IPS DF 19.7 (cell line): ENCODE data around the gene SLC35G6.
"Not testable (repeated sequence)": the region's sequence is repeated elsewhere in the genome, so short reads cannot be mapped to it uniquely, and the experiment has no call there.

Experiments used
- DNase-seq: peaks from one replicate; pipeline ENCODE4 v3.0.0-alpha.2; 2013; ENCODE audit warnings: low read depth, low spot score

The SLC35G6 gene

DNA sequence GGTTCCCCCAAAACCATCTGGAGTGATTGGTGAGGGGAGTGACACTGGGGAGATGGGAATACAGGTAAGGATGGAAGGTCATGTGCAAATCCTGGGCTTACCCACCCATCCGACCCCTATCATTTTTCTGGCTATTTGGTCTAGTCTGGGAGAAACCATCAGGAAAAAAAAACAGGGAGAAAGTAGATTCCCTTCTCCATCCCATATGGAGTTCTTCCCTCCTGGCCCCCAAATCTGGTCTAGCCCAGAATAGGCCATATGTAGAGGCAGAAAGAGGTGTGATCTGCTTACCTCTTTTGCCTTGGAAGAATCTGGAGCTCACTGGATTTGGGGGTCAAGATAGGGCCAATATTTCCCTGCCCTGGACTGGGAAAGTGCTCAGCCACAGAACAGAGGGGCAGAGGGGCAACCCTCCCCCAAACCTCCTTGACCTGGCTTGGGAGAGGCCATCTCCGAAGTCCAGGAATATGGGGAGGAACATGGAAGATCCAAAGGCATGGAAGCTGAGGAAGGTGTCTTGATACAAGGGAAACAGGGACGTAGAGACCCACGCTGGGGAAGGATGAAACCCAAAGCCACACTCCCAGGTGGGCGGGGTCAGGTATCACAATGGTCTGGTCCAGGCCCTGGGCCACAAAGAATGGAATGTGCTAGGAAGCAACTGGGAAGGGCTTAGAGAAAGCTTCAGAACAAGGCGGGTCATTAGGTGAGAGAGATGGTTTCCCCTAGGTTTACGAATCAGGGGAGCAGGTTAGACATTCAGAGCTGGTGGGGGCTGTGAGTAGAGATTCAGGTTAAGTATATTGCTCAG is 20.2 kb upstream of the SLC35G6 start:
- DNase-seq = no peak

DNA sequence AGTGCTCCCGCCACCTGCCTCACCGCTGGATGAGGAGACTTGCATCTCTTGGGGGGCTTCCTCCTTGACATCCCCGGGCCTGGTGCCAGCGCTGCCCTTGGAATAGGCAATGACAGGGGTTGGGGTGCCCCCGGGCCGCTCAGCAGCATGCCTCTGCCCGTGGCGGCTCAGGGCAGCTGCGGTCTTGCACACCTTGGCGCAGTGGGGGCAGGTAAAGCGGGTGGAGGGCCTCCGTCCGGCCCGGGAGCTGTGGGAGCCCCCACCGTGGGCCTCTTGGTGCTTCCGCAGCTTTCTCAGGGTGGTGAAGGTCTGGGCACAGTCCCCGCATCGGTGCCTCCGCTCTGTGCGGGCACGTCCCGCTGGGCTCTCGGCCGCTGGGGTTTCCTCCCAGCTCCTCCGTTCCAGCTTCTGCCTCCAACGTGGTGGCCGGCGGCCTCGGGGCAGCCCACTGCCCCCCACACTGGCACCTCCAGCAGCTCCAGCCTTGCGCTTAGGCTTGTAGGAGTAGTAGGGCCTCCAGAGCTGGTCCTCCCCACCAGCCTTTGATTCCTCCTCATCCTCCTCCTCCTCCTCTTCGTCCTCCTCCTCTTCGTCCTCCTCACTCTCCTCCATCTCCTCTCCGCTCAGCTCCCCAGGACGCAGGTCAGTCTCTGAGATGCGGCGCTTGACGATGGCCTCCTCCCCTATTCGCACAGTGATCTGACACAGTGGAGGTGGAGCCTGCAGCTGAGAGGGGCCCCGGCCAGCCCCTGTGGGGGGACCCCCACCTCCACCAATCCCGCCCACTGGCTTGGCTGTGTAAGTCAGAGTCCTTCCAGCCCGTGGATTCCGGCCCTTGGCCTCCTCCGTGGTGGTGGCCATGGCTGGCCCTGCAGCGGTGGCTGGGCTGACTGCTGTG is 18.5 kb upstream of the SLC35G6 start:
- no peak for DNase-seq

DNA sequence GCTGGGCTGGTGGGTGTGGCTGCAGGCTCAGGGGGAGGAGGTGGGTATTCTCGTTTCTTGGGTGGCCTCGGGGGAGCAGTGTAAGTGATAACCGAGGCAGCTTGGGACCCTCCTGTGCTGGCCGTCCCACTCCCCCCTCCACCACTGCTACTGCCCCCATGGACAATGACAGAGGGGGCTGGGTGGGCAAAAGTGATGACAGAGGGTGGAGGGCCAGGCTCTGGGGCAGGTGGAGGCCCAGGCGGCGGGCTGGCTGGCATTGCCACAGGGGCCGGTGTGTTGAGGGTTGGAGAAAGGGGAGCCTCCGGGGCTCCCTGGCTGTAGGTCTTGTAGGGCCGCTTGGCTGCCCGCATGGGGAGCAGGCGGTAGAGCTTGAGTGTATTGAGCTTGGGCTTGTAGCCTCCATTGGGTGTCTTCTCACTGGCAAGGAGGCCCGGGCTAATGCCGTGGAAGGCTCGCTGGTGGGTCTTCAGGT is 17.8 kb upstream of the SLC35G6 start:
- no peak for DNase-seq

DNA sequence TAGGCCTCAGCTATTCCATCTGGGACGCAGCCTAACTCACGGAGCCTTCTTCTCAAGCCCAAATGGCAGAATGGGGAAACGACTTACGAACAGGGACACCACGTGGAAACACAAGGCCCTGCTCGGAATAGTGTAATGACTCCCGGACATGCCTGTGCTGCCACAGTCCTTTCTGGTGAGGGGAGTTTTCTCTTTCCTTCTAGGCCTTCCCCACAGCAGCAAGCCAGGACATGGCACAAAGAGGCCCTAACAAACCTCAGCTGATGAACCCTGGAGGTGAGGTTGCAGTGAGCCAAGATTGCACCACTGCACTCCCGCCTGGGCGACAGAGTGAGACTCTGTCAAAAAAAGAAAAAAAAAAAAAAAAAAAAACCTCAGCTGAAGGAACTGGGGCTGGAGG is 17.2 kb upstream of the SLC35G6 start:
- DNase-seq = no peak

DNA sequence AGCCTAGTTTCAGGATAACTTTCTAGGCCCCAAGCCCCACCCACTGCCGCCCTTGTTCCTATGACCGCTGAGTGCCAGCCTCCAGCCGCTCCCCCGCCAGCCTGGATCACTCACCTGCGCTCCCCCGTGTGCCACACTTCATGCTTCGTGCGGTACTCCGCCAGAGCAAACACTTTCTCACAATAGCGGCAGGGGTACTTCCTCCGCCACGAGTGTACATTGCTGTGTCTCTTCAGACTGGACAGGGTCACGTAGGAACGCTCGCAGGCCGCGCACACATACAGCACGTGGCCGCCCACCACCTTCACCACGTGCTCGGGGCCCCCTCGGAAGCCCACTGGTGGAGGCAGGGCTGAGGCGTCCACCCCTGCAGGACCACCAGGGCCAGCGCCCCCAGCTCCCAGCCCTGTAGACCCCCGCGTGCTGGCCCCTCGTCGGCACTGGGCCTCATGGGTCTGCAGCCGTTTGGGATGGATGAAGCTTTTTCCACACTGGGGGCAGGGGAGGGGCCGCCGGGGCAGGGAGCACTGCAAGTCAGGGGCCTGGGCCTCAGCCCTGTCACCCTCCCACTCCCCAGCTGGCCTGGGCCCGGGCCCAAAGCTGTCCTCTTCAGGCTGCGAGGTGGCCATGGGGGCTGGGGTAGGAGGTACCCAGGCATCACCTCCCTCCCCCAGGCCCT is 15.5 kb upstream of the SLC35G6 start:
- no peak for DNase-seq

DNA sequence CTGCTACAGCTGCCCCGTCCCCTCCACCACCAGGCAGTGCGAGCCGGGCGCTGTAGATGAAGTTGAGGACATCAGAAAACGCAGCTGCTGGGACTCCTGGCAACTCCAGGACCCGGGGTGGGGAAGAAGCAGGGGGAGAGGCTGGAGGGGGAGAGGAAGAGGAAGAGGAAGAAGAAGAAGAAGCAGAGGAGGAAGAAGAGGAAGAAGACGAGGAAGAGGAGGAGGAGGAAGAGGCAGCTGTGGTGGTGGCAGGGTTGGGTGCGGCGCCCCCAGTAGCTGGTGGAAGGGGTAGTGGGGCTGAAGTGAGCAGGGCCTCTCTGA is 15.0 kb upstream of the SLC35G6 start:
- no peak for DNase-seq

DNA sequence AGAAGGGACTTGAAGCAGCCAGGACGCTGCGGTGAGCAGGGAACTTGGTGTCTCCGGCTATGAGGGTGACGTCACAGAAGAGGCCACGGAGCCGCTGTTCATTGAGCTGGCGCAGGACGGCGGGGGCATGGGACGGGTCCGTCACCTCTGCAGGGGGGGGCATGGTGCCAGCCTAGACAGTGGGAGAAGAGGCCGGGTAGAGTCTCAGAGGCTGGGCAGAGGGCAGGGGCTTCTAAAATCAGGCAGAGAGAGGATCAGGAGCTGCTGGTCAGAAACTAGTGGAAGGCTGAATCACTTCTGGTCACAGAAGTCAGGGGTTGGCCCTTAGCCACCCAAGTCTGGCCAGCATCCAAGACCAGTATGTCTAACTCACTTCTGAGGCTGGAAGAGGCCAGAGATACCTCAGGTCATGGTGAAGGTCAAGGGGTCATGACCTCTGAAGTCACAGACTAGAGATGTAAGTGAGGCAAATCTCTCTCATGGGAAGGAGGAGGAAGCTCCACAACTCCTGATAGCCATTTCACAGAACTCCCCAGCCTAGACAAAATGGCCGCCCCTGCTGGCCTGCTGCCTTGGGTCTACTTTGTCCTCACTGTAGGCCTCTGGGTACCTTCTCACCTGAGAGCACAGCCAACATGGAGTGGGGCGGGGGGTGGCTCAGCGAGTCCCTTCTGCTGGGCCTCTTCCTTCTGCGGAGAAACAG is 14.5 kb upstream of the SLC35G6 start:
- DNase-seq = no peak

DNA sequence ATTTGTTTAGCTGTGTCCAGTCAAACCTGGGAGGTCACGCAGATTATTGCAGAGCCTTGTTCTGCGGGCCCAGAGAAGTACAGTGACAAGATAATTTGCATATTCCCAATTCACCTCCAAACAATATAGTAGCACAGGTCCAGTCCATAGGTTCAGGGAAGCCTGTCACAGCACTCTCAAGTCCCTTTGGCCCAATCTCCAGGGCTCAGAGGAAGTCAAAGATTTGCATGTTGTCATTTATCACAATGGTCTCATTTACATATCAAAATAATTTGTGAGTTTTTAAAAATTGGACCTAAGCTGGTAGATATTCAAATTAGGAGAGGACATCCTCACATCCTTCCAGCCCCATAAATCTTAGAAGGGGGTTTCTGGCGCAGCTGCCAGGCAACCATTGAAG is 13.7 kb upstream of the SLC35G6 start:
- DNase-seq = no peak

DNA sequence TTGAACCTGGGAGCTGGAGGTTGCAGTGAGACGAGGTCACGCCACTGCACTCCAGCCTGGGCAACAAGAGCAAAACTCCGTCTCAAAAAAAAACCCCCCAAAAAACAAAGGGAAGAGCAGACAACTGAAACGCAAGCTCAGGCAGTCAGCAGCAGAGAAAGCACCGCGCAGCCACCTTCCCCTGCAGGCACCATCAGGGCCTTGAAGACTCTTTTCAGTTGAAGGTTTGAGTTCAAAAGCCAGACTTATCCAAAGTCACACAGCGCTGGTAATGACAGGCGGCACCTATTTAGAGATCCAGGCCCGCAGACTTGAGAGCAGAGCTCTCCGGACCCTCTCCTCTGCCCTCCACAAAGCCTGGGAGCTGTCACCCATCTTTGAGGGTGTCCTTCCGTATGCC is 13.0 kb upstream of the SLC35G6 start:
- no peak for DNase-seq

DNA sequence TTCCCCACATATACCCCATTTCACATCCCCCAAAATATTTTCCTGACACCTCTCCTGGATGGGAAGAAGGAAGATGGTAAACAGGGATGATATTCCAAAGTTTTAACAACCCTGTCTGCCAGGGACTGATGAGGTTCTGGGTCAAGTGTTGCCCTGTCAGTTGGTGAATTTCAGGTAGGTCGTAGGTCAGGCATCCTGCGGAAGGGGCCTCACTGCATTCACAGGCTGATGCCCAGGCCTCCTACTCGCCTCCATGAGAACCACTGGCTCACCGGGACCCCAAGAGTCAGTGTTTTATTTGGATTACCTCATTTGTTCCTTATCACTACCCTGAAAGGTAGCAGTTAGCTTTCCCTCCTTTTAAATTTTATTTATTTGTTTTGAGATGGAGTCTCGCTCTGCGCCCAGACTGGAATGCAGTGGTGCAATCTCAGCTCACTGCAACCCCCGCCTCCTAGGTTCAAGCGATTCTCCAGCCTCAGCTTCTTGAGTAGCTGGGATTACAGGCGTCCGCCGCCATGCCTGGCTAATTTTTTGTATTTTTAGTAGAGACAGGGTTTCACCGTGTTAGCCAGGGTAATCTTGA is 12.3 kb upstream of the SLC35G6 start:
- DNase-seq = no peak

DNA sequence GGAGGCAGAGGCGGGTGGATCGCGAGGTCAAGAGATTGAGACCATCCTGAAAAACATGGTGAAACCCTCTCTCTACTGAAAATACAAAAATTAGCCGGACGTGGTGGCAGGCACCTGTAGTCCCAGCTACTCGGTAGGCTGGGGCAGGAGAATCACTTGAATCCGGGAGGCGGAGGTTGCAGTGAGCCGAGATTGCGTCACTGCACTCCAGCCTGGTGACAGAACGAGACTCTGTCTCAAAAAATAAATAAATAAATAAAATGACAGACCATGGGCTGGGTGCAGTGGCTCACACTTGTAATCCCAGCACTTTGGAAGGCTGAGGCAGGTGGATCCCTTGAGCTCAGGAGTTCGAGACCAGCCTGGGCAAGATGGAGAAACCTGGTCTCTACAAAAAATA is 11.4 kb upstream of the SLC35G6 start:
- not testable (repeated sequence) for DNase-seq

DNA sequence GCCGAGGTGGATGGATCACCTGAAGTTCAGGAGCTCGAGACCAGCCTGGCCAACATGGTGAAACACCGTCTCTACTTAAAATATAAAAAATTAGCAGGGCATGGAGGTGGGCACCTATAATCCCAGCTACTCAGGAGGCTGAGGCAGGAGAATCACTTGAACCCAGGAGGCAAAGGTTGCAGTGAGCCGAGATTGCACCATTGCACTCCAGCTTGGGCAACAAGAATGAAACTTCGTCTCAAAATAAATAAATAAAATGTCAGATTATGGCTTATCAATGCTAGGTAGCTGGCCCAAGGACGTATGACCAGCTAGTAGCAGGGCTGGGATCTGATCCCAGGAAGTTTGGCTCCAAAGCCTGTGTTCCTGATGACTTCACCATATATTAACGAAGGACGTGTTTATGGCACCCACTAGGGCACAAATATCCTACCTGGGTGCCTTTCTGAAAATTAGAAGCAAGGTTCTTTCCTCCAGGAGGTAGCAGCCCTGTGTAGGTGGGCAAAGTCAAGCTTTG is 10.7 kb upstream of the SLC35G6 start:
- not testable (repeated sequence) for DNase-seq

DNA sequence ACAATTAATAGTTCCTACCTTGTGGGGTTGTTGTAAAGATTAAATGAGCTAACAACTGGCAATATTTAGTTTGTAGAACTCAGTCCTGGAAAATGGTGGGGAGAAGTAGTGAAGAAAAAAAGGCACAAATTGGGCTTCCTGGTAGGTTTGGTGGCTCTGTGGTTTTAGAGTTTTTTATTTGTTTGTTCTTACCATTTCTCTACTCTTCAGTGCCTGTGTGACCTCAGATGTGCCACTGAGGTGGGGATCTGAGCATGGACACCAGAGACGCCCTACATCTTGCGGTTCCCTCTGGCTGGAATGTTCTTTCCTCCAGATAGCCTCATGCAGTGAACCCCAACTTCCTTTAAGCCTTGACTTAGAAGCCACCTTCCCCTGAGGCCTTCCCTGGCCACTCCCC is 9.5 kb upstream of the SLC35G6 start:
- DNase-seq = no peak

DNA sequence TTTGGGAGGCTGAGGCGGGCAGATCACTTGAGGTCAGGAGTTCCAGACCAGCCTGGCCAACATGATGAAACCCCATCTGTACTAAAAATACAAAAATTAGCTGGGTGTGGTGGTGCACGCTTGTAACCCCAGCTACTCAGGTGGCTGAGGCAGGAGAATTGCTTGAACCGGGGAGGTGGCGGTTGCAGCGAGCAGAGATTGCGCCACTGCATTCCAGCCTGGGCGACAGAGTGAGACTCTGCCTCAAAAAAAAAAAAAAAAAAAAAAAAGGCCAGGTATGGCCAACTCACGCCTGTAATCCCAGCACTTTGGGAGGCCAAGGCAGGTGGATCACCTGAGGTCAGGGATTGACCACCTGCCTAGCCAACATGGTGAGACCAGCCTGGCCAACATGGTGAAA is 6.5 kb upstream of the SLC35G6 start:
- not testable (repeated sequence) for DNase-seq

DNA sequence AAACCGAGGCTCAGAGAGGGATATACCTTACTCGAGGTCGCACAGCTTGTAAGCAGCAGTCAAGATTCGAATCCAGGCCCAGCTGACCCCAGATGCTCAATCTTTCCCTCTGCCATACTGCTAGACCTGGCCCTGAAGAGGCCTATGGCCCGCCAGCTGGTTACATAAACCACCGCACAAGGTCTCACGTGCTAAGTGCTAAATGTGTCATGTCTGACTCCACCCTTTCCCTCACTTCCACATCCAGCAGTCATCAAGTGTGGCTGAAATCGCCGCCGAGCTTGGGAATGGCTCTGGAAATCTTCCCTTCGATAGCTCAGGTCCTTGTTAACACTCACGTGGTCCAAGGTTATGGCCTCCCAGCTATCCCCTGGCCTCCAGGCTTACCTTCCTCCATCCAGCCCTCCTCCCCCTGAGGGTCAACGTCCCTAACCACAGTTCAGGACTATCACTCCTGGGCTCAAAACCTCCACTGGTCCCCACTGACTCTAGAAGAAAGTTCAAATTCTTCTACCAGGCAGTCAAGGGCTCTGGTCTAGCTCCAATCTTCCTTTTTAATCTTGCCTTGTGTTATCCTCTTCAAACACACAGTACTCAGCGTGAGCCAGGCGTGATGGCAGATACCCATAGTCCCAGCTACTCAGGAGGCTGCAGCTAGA is 5.4 kb upstream of the SLC35G6 start:
- DNase-seq = no peak

DNA sequence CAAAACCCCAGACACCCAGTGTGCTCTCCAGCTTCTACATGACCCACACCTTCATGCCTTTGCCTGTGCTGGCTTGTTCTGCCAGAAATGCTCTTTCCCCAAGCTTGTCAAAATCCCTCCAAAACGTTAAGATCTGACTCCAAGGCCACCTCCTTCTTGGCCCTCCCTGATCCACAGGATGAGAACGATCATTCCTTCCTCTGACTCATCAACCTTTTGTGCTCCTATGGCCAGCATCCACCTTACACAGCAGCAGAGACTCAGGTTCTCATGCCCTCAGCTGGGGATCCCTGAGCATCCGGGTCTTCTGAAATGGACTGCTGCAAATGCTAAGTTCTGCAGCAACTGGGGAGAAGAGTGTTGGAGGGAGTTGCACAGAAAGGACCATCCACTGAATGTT is 4.8 kb upstream of the SLC35G6 start:
- no peak for DNase-seq

DNA sequence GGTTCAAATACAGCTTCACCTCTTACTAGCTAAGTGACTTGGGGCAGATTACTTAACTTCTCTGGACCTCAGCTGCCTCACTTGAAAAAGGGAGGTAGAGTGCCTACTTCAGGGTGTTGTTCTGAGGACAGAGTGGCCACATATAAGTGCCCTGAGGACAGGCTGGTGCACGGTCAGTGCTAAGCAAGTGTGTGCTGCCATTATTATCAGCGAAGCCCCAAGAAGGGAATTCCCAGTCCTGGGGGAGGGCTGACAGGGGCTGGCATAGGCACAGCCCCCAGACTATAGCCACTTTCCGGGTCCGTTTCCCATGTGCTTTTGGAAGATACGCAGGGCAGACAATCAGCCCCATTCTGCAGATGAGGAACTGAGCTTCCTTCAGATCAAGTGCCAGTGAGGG is 4.3 kb upstream of the SLC35G6 start:
- DNase-seq = no peak

DNA sequence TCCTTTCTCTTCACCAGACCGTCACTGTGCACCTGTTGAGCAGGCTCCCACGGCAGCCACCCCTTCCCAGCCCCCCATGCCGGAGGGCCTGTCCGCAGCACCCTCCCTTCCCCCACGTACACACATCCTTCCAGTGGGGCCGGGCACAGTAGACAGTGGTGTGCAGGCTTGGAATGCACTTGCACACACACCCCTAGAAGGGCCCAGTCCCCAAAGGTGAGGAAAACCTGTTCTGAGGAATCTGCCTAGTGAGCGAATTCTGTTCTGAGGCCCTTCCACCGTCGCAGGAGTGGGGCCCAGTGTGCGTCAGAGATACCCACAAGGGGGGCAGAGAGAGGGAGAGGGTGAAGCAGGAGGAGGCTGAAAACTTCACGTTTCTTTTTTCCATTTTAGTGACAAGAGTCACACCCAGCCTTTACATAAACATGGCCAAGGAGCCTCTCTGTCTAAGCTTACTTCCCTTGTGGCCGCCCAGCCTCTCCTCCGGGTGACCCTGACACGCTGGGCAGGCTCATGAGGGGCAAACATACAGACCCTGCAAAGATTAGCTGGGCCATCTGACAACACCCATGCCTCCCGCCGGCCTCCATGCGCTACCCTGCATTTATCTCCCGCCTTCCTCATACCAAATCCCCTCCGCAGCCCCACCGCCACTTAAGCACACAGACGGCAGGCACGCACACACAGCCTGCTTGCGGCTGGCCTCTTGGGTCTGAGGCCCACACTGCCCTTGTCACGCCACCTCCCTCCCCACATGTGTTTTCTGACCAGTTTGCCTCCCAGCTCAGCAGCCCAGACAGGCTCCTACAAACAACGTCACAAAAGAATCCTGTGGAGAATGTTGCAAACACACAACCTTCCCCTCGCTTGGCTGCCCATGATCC is 3.6 kb upstream of the SLC35G6 start:
- no peak for DNase-seq
